ENCODE data around the gene MIF4GD. TPM values are rescaled to one million over a fixed set of nuclear protein-coding genes. Genes with fewer than 3 reads are reported as not detected.

MIF4GD gene
- total and polyA plus RNA-seq, 2 donors (not counting 1 experiment from before 2014, with no cell fraction given): 41.5 to 87.4 TPM

DNA sequence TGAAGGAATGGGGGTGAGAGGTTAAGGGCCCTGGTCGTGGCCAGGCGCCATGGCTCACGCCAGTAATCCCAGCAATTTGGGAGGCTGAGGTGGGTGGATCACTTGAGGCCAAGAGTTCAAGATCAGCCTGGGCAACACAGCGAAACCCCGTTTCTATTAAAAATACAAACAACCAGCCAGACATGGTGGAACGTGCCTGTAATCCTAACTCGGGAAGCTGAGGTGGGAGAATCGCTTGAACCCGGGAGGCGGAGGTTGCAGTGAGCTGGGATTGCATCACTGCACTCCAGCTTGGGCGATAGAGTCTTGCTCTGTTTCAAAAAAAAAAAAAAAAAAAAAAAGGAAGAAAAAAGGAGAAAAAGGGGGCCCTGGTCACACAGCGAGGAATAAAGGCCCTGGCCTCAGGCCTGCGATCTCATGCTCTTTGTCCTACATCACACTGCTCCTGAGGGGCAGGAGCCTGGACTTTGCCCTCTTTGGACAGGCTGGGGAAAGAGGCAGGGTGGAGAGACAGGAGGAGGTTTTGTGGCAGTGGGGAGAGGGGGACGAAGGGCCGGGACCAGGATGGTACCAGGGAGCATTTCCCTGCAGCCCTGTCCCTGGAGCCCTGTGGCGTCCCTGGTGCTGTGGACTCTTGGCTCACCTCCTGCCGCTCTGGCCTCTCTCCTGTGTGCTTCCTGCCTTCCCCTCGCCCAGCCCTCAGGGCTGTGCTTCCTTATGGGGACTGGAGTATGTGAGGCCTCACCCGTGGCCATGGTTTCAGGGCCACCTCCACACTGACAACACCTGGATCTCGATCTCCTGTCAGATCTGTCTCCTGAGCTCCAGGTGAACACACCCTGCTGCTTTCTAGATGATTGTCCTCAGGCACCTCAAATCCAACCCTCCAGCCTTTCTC lies 38.0 kb upstream of the MIF4GD start:
- intact Hi-C loops (cut with micrococcal nuclease): no loop called here
- H2AFZ ChIP-seq (ENCODE audit: insufficient read depth, low read depth, low read length, poor library complexity, severe bottlenecking): no peak overlapping the region
- no peaks in the 10 kb centered on the region for H3K9me3 ChIP-seq (ENCODE audit: control extremely low read depth in 1 of 3, control insufficient read depth in 2 of 3, insufficient read depth in 1 of 3, low read length in 2 of 3)
- CTCF ChIA-PET: interaction anchor here (0.6 to 2.1 kb wide), 7 partner anchors 8 to 104 kb away, joined by 3 to 9 read pairs (median 3); no protein-coding TSS in a partner anchor
- 81% methylated on average over 16 of the region's 20 CpGs for WGBS (ENCODE audit: insufficient coverage)
- H3K27me3 ChIP-seq (replicated peaks in 1 of 4; ENCODE audit: control extremely low read depth in 1 of 4, control insufficient read depth in 3 of 4, insufficient read depth in 4 of 4, low read length in 3 of 4): no peaks in the 10 kb centered on the region
- peaks cover 28% of the 10 kb centered on the region for H3K4me1 Mint-ChIP-seq
- peaks cover 22 to 40% of the 10 kb centered on the region in 2 donors for H3K4me1 ChIP-seq (ENCODE audit: control insufficient read depth in 2 of 2, insufficient read depth in 2 of 2, low read length in 2 of 2)
- no peak overlapping the region for H3K4me2 ChIP-seq (replicated peaks; ENCODE audit: low read depth, low read length, poor library complexity, severe bottlenecking)
- no peaks in the 10 kb centered on the region for H4K20me1 ChIP-seq (ENCODE audit: control insufficient read depth, insufficient read depth, low read length, poor library complexity, severe bottlenecking)
- DNase-seq: no peak
- POLR2A ChIA-PET: no interaction called here
- no peak overlapping the region for H3K4me3 Mint-ChIP-seq
- H3K9ac ChIP-seq (ENCODE audit: low read length): no peak overlapping the region
- H3K4me3 ChIP-seq (ENCODE audit: control extremely low read depth in 1 of 5, extremely low read depth in 1 of 5, insufficient read depth in 1 of 5, low read depth in 2 of 5, low read length in 4 of 5): no peak overlapping the region
- TF ChIP-seq, protein P1, sequence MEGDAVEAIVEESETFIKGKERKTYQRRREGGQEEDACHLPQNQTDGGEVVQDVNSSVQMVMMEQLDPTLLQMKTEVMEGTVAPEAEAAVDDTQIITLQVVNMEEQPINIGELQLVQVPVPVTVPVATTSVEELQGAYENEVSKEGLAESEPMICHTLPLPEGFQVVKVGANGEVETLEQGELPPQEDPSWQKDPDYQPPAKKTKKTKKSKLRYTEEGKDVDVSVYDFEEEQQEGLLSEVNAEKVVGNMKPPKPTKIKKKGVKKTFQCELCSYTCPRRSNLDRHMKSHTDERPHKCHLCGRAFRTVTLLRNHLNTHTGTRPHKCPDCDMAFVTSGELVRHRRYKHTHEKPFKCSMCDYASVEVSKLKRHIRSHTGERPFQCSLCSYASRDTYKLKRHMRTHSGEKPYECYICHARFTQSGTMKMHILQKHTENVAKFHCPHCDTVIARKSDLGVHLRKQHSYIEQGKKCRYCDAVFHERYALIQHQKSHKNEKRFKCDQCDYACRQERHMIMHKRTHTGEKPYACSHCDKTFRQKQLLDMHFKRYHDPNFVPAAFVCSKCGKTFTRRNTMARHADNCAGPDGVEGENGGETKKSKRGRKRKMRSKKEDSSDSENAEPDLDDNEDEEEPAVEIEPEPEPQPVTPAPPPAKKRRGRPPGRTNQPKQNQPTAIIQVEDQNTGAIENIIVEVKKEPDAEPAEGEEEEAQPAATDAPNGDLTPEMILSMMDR (IDR thresholded peaks at IDR 0.05): no peak
- TF ChIP-seq EZH2 (IDR thresholded peaks at IDR 0.05; ENCODE audit: borderline replicate concordance, insufficient read depth, low read depth, low read length, poor library complexity, severe bottlenecking): no peak
- no peaks in the 10 kb centered on the region for H3K27me3 Mint-ChIP-seq
- peak overlapping the region; percentile 77 for H3K27ac Mint-ChIP-seq
- H3K36me3 ChIP-seq (replicated peaks in 1 of 2; ENCODE audit: control extremely low read depth in 1 of 2, control insufficient read depth in 1 of 2, extremely low read depth in 1 of 2, insufficient read depth in 2 of 2, low read length in 1 of 2): peaks cover 0 to 2% of the 10 kb centered on the region in 2 experiments
- no peaks in the 10 kb centered on the region for H3K9me3 Mint-ChIP-seq (ENCODE audit: insufficient read depth)
- no peak for ATAC-seq (ENCODE audit: low read depth)
- H3K79me2 ChIP-seq (ENCODE audit: control insufficient read depth, insufficient read depth, low read length): peaks cover 64% of the 10 kb centered on the region
- peak overlapping the region; percentile 12 to 43 for H3K27ac ChIP-seq (ENCODE audit: low read length in 2 of 2)

All from B cell (primary cell).